Suprapubic skin (tissue), 4 donors: Measurements from ENCODE around the gene PAQR8.

Source experiments
- POLR2A ChIP-seq, 2 donors: fragments of 450-650 bp; IDR thresholded peaks; one replicate each; pipeline ENCODE4 v1.6.1; 2017; ENCODE audit warnings: antibody characterized with exemption in 2 of 2, mild to moderate bottlenecking in 2 of 2, moderate library complexity in 2 of 2
- POLR2AphosphoS5 ChIP-seq, 3 donors: sonication (generic); formaldehyde crosslinking; IDR thresholded peaks; one replicate each; pipeline ENCODE4 v1.6.1; 2017; ENCODE audit warnings: antibody characterized with exemption in 3 of 3
- TF ChIP-seq, protein P1 (sequence below), 2 donors: fragments of 200-600 bp in 1 of 2; fragments of 450-650 bp in 1 of 2; sonication (generic) in 1 of 2; IDR thresholded peaks; one replicate each; pipeline ENCODE4 v1.5.1; 2016 to 2019; ENCODE audit warnings: antibody characterized with exemption in 2 of 2, mild to moderate bottlenecking in 1 of 2, moderate library complexity in 1 of 2

DNA sequence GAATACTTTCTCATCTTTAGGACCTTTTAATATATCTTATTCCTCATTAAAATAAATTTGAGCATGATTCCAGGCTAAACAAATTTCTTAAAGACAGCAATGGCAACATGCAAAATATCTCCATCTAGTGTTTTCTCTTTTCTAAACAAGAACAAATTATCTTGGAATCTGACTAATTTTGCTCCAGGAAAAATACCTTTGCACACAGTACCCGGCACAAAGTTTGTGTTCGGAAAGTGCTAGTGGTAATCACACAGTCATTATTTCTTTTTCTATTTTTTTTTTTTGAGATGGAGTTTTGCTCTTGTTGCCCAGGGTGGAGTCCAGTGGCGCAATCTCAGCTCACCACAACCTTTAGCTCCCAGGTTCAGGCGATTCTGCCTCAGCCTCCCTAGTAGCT, 50.0 kb downstream of the PAQR8 start:
- TF ChIP-seq, protein P1, sequence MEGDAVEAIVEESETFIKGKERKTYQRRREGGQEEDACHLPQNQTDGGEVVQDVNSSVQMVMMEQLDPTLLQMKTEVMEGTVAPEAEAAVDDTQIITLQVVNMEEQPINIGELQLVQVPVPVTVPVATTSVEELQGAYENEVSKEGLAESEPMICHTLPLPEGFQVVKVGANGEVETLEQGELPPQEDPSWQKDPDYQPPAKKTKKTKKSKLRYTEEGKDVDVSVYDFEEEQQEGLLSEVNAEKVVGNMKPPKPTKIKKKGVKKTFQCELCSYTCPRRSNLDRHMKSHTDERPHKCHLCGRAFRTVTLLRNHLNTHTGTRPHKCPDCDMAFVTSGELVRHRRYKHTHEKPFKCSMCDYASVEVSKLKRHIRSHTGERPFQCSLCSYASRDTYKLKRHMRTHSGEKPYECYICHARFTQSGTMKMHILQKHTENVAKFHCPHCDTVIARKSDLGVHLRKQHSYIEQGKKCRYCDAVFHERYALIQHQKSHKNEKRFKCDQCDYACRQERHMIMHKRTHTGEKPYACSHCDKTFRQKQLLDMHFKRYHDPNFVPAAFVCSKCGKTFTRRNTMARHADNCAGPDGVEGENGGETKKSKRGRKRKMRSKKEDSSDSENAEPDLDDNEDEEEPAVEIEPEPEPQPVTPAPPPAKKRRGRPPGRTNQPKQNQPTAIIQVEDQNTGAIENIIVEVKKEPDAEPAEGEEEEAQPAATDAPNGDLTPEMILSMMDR (IDR thresholded peaks at IDR 0.05), result no peak
- TF ChIP-seq POLR2AphosphoS5 (IDR thresholded peaks at IDR 0.05), result no peak
- TF ChIP-seq POLR2A (IDR thresholded peaks at IDR 0.05), result no peak
